Endothelial cell of umbilical vein (primary cell): ENCODE data around the gene SUSD6. TPM values are rescaled to one million over a fixed set of nuclear protein-coding genes. Genes with fewer than 3 reads are reported as not detected.

Experiments
- BruUV-seq: library from RNA; stranded (reverse); fragments of 400-500 nt; replicated peaks from 2 replicates; lab custom pipeline; 2021; lab: Mats Ljungman, UMichigan
- CTCF ChIA-PET: fragments of 300-600, 350-600 bp; sonication (Branson Sonifier 250); formaldehyde crosslinking; loops from one replicate; lab custom pipeline; 2021; ENCODE audit warnings: antibody characterized with exemption, inconsistent platforms; lab: Charles Lee
- POLR2A ChIA-PET: fragments of 300-600, 350-600 bp; sonication (Branson Sonifier 250); formaldehyde crosslinking; loops from one replicate; lab custom pipeline; 2021; ENCODE audit warnings: antibody characterized with exemption, inconsistent platforms; lab: Charles Lee
- DNase-seq: peaks from one replicate; pipeline ENCODE4 v3.0.0-alpha.2; 2011; ENCODE audit warnings: low read depth, low spot score
- FAIRE-seq: peaks from 2 replicates; lab custom pipeline; 2011; peaks lifted over from hg19 to GRCh38; lab: Jason Lieb, UNC
- H2AFZ ChIP-seq: 2 replicates; pipeline ENCODE4 v1.6.0; 2012; ENCODE audit warnings: low read depth, low read length, control low read depth, inconsistent platforms
- H3K27ac ChIP-seq: 2 replicates; pipeline ENCODE4 v1.5.1; 2011; ENCODE audit warnings: low read depth, mild to moderate bottlenecking, control low read depth, low read length, moderate library complexity; ENCODE audit not compliant: insufficient read depth
- H3K27me3 ChIP-seq, 2 experiments: 2 replicates each; pipeline versions ENCODE4 v1.6.0 to v1.6.1; 2011; ENCODE audit warnings: low read length in 2 of 2, mixed read lengths in 1 of 2; ENCODE audit not compliant: control insufficient read depth in 2 of 2, insufficient read depth in 2 of 2
- H3K36me3 ChIP-seq, 2 experiments: 2 replicates in 1 of 2; 3 replicates in 1 of 2; pipeline ENCODE4 v1.5.1; 2011; ENCODE audit warnings: low read length in 2 of 2, mild to moderate bottlenecking in 1 of 2, moderate library complexity in 1 of 2; ENCODE audit not compliant: control insufficient read depth in 2 of 2, insufficient read depth in 2 of 2; ENCODE audit errors: extremely low read depth in 1 of 2
- H3K4me1 ChIP-seq: 3 replicates; pipeline ENCODE4 v1.5.1; 2011; ENCODE audit warnings: mild to moderate bottlenecking, low read length; ENCODE audit not compliant: control insufficient read depth, insufficient read depth; ENCODE audit errors: extremely low read depth
- H3K4me2 ChIP-seq: 2 replicates; pipeline ENCODE4 v1.6.1; 2011; ENCODE audit warnings: low read length, control low read depth, mixed read lengths; ENCODE audit not compliant: insufficient read depth
- H3K4me3 ChIP-seq, 3 experiments: fragments of 200-600 bp in 1 of 3; sonication (generic), shearing (Covaris generic) in 1 of 3; replicated peaks in 1 of 3; 2 replicates each; pipeline ENCODE4 v1.5.1; 2011 to 2016; ENCODE audit warnings: control low read depth in 3 of 3, low read length in 3 of 3, mild to moderate bottlenecking in 2 of 3, inconsistent platforms in 1 of 3, low read depth in 1 of 3, moderate library complexity in 1 of 3; ENCODE audit not compliant: insufficient read depth in 1 of 3
- H3K79me2 ChIP-seq: 2 replicates; pipeline ENCODE4 v1.6.0; 2012; ENCODE audit warnings: low read length, inconsistent platforms; ENCODE audit not compliant: control insufficient read depth, insufficient read depth
- H3K9ac ChIP-seq: replicated peaks from 2 replicates; pipeline ENCODE3; 2011; ENCODE audit warnings: low read length, control low read depth; ENCODE audit not compliant: insufficient read depth; ENCODE audit errors: extremely low read depth
- H3K9me1 ChIP-seq: replicated peaks from 3 replicates; pipeline ENCODE4 v1.6.0; 2011; ENCODE audit warnings: mild to moderate bottlenecking, low read length; ENCODE audit not compliant: control insufficient read depth, insufficient read depth; ENCODE audit errors: extremely low read depth
- H3K9me3 ChIP-seq: replicated peaks from 2 replicates; pipeline ENCODE4 v1.5.1; 2012; ENCODE audit warnings: low read length, inconsistent platforms; ENCODE audit not compliant: control insufficient read depth, insufficient read depth
- H4K20me1 ChIP-seq: replicated peaks from 2 replicates; pipeline ENCODE3; 2011; ENCODE audit warnings: mild to moderate bottlenecking, low read length; ENCODE audit not compliant: control insufficient read depth, insufficient read depth; ENCODE audit errors: extremely low read depth
- EZH2 ChIP-seq: IDR thresholded peaks from 2 replicates; pipeline ENCODE4 v1.6.1; 2012; ENCODE audit warnings: borderline replicate concordance, low read depth, mild to moderate bottlenecking, moderate library complexity, low read length, inconsistent platforms; ENCODE audit not compliant: severe bottlenecking
- FOS ChIP-seq: IDR thresholded peaks from 2 replicates; pipeline ENCODE4 v1.6.1; 2011; ENCODE audit warnings: mild to moderate bottlenecking, low read length, moderate library complexity, borderline replicate concordance; ENCODE audit not compliant: insufficient read depth
- GATA2 ChIP-seq: IDR thresholded peaks from 2 replicates; pipeline ENCODE4 v1.7.0; 2011; ENCODE audit warnings: low read depth, mild to moderate bottlenecking, moderate library complexity, mixed read lengths, low read length; ENCODE audit not compliant: insufficient read length, insufficient read depth
- JUN ChIP-seq: IDR thresholded peaks from 2 replicates; pipeline ENCODE4 v1.6.1; 2011; ENCODE audit warnings: borderline replicate concordance, low read depth; ENCODE audit not compliant: insufficient read length, insufficient read depth
- MYC ChIP-seq: IDR thresholded peaks from one replicate; pipeline ENCODE4 v1.6.1; 2011; ENCODE audit warnings: mild to moderate bottlenecking, low read depth, low read length
- POLR2A ChIP-seq: IDR thresholded peaks from 2 replicates; pipeline ENCODE4 v1.6.1; 2012; ENCODE audit warnings: low read depth, mild to moderate bottlenecking, control low read depth, low read length
- POLR2AphosphoS5 ChIP-seq: IDR thresholded peaks from 2 replicates; pipeline ENCODE4 v1.6.1; 2012; ENCODE audit warnings: low read depth, mild to moderate bottlenecking, control low read depth, low read length, moderate library complexity; ENCODE audit not compliant: insufficient read depth
- dilution Hi-C: fragments of 300-500 bp; cut with MboI; formaldehyde crosslinking; loops from one replicate; pipeline ENCODE4 v1.15.0; 2019; ENCODE audit warnings: low sequenced_read_pairs; ENCODE audit not compliant: extremely low pct_ligation_motif_present
- intact Hi-C: fragments of 100-400 bp; cut with micrococcal nuclease; formaldehyde crosslinking; loops from one replicate; pipeline ENCODE4 v1.10.0; 2022
- polyA plus RNA-seq, 4 experiments: library from polyadenylated mRNA; depleted of rRNA in 3 of 4; stranded (reverse) in 3 of 4; unstranded in 1 of 4; fragments of >200 nt; gene quantifications; 2 replicates each; pipeline versions ENCODE4 v1.2.1 to v1.2.3, GENCODE V29; 2011 to 2012; ENCODE audit warnings: missing spikeins in 1 of 4
- total RNA-seq: library from RNA; stranded (reverse); gene quantifications from 2 replicates; pipeline ENCODE4 v1.2.3, GENCODE V29; 2021
- TF ChIP-seq, protein P1 (sequence below), 2 donors: IDR thresholded peaks; 1 replicate in 1 of 2; 2 replicates in 1 of 2; pipeline ENCODE4 v1.5.1; 2011; ENCODE audit warnings: low read length in 2 of 2, mild to moderate bottlenecking in 2 of 2, moderate library complexity in 2 of 2, control low read depth in 1 of 2, inconsistent platforms in 1 of 2, low read depth in 1 of 2; ENCODE audit not compliant: insufficient read depth in 1 of 2; ENCODE audit errors: extremely low read depth in 1 of 2
- TF ChIP-seq, protein P2 (sequence below): IDR thresholded peaks from 2 replicates; pipeline ENCODE4 v1.6.1; 2011; ENCODE audit not compliant: insufficient read depth, insufficient read length

SUSD6 gene
- total and polyA plus RNA-seq, 2 donors (not counting 3 experiments of a cell fraction or from before 2014, with no cell fraction given) = 13.4 to 19.5 TPM

DNA sequence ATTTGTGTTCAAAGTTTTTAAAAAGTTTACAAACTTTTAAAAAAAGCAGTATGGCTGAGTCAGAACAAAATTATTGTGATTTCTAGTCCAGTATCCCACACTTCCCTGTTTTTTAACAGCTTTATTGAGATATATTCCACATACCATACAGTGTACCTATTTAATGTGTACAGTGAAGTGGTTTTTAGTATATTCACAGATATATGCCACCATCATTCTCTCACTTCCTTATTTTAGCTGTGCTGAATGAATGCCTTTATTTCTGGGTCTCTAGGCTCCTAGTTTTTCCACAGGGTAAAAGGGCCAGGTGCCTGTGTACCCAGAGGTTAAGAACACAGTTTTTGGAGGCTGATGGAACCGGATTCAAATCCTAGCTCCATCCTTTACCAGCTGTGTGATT, 96.7 kb downstream of the SUSD6 start:
- no peak for TF ChIP-seq POLR2A
- no peak for TF ChIP-seq GATA2
- TF ChIP-seq FOS = no peak
- TF ChIP-seq MYC = no peak
- TF ChIP-seq EZH2 = no peak
- TF ChIP-seq JUN = no peak
- TF ChIP-seq, protein P1, sequence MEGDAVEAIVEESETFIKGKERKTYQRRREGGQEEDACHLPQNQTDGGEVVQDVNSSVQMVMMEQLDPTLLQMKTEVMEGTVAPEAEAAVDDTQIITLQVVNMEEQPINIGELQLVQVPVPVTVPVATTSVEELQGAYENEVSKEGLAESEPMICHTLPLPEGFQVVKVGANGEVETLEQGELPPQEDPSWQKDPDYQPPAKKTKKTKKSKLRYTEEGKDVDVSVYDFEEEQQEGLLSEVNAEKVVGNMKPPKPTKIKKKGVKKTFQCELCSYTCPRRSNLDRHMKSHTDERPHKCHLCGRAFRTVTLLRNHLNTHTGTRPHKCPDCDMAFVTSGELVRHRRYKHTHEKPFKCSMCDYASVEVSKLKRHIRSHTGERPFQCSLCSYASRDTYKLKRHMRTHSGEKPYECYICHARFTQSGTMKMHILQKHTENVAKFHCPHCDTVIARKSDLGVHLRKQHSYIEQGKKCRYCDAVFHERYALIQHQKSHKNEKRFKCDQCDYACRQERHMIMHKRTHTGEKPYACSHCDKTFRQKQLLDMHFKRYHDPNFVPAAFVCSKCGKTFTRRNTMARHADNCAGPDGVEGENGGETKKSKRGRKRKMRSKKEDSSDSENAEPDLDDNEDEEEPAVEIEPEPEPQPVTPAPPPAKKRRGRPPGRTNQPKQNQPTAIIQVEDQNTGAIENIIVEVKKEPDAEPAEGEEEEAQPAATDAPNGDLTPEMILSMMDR (IDR thresholded peaks at IDR 0.05; ENCODE audit: extremely low read depth in 1 of 2, insufficient read depth in 1 of 2, low read depth in 1 of 2, low read length in 2 of 2) = no peak
- TF ChIP-seq, protein P2, sequence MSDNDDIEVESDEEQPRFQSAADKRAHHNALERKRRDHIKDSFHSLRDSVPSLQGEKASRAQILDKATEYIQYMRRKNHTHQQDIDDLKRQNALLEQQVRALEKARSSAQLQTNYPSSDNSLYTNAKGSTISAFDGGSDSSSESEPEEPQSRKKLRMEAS = no peak
- no peak for TF ChIP-seq POLR2AphosphoS5
- no peak overlapping the region for H3K27ac ChIP-seq
- FAIRE-seq = no peak
- H3K9me3 ChIP-seq = no peaks in the 10 kb centered on the region
- H3K4me1 ChIP-seq = peaks cover 21% of the 10 kb centered on the region
- H3K79me2 ChIP-seq = no peaks in the 10 kb centered on the region
- POLR2A ChIA-PET = no interaction called here
- no peak overlapping the region for H3K4me2 ChIP-seq
- H3K9ac ChIP-seq = no peak overlapping the region
- no peaks in the 10 kb centered on the region for H3K27me3 ChIP-seq
- dilution Hi-C loops = no loop called here
- CTCF ChIA-PET = no interaction called here
- no TSS peak for BruUV-seq
- intact Hi-C loops = loop anchor here (5.0 kb wide), 1 partner anchor 36 kb away; no protein-coding TSS in a partner anchor
- no peaks in the 10 kb centered on the region for H3K9me1 ChIP-seq
- H2AFZ ChIP-seq = no peak overlapping the region
- no peak for DNase-seq
- no peaks in the 10 kb centered on the region for H4K20me1 ChIP-seq
- H3K36me3 ChIP-seq = peaks cover 7 to 20% of the 10 kb centered on the region in 2 experiments
- no peak overlapping the region for H3K4me3 ChIP-seq
